Endothelial cell of umbilical vein (primary cell): ENCODE measurements around the gene MAP7D3.

Experiments
- CTCF ChIP-seq, 2 donors: IDR thresholded peaks; 1 replicate in 1 of 2; 2 replicates in 1 of 2; pipeline ENCODE4 v1.5.1; 2011; ENCODE audit warnings: low read length in 2 of 2, mild to moderate bottlenecking in 2 of 2, moderate library complexity in 2 of 2, control low read depth in 1 of 2, inconsistent platforms in 1 of 2, low read depth in 1 of 2; ENCODE audit not compliant: insufficient read depth in 1 of 2; ENCODE audit errors: extremely low read depth in 1 of 2
- EZH2 ChIP-seq: IDR thresholded peaks from 2 replicates; pipeline ENCODE4 v1.6.1; 2012; ENCODE audit warnings: borderline replicate concordance, low read depth, mild to moderate bottlenecking, moderate library complexity, low read length, inconsistent platforms; ENCODE audit not compliant: severe bottlenecking
- GATA2 ChIP-seq: IDR thresholded peaks from 2 replicates; pipeline ENCODE4 v1.7.0; 2011; ENCODE audit warnings: low read depth, mild to moderate bottlenecking, moderate library complexity, mixed read lengths, low read length; ENCODE audit not compliant: insufficient read length, insufficient read depth
- MYC ChIP-seq: IDR thresholded peaks from one replicate; pipeline ENCODE4 v1.6.1; 2011; ENCODE audit warnings: mild to moderate bottlenecking, low read depth, low read length
- POLR2A ChIP-seq: IDR thresholded peaks from 2 replicates; pipeline ENCODE4 v1.6.1; 2012; ENCODE audit warnings: low read depth, mild to moderate bottlenecking, control low read depth, low read length

- TF ChIP-seq CTCF (IDR thresholded peaks at IDR 0.05; ENCODE audit: extremely low read depth in 1 of 2, insufficient read depth in 1 of 2, low read depth in 1 of 2, low read length in 2 of 2) (no peak), EZH2 (no peak), GATA2 (no peak), POLR2A (no peak), MYC (no peak)
These were observed 41.0 kb downstream of the MAP7D3 start for GRCh38 chrX:136210243-136210642.
